CD4-positive, alpha-beta T cell treated with Interleukin-4 for 1 hour (primary cell): ENCODE results near the gene SLC27A1.

Experiments
- DNase-seq, 2 donors: peaks; one replicate each; pipeline ENCODE4 v3.0.0-alpha.2; 2020 to 2022

The SLC27A1 gene

DNA sequence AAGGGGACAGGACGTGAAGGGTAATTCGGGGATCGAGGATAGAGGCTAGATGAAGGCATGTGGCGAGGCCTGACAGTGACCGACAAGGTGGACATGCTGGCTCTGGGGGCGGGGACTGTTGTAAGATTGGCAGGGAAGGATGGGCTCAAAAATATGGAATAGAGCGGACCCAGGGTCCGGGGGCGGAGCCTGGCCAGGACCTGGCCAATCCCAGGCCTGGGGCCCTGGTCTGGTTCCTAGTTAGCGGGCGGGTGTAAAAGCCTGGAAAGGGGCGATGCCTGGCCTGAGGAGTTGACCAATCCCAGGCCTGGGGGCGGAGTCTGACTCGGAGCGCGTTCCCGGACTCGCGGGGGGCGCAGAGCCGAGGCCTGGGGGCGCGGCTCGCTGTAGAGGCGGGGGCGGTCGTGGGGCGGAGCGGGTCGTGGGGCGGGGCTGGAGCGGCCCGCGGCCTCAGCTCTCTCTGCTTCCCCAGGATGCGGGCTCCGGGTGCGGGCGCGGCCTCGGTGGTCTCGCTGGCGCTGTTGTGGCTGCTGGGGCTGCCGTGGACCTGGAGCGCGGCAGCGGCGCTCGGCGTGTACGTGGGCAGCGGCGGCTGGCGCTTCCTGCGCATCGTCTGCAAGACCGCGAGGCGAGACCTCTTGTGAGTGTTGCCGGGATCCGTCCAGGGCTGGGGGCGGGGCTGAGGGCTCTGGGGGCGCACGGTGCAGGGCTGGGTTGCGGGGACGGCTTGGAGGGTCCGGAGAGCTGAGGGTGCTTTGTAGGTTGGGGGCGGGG, at the start of gene SLC27A1:
Gene SLC27A1, plus strand, starts transcription at position 457 of the 774 bp plus-strand sequence. Its CDS starts 17 bp downstream, at position 474.
- DNase-seq, result peak; percentile 94 to 95

DNA sequence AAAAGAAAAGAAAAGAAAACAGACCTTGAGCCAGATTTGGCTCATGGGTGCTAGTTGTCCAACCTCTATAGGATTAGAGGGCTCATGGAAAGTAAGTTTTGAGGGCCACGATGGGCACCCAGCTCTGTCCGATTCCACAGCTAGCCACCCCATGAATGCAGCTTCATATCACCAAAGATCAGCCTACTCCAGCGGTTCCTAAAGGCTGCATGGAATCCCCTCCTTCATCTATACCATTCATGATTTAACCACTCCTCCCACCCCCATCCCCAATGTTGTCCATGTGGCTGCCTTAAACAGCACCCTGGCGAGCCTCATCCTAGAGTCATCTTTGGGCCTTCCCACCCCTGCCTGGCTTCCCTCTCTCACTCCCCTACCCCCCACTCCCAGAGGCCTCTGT, 48.4 kb upstream of the SLC27A1 start:
- no peak for DNase-seq

DNA sequence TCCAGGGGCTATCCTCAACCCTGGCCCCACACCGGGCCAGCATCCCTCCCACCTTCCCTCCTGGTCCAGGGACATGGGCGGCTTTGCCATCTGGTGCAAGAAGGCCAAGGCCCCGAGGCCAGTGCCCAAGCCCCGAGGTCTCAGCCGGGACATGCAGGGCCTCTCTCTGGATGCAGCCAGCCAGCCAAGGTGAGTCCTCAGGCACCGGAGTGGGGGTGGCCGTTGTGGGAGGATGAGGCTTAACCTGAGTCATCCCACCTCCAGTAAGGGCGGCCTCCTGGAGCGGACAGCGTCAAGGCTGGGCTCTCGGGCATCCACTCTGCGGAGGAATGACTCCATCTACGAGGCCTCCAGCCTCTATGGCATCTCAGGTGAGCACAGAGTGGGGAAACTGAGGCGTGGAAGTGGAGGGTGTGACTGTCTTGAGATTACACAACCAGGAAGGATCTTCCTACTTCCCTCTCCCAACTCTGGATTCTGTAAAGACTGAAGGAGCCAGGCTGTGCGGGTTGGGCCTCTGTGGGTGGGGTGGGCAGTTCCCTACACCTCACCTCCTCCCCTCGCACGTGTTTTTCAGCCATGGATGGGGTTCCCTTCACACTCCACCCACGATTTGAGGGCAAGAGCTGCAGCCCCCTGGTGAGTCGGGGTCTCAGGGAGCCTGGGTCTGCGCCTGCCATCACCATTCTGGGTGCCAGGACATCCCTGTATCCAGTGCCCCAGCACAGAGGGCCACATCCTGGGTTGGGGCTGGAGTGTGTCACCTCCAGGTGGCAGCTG, 46.7 kb upstream of the SLC27A1 start:
- DNase-seq, result no peak

DNA sequence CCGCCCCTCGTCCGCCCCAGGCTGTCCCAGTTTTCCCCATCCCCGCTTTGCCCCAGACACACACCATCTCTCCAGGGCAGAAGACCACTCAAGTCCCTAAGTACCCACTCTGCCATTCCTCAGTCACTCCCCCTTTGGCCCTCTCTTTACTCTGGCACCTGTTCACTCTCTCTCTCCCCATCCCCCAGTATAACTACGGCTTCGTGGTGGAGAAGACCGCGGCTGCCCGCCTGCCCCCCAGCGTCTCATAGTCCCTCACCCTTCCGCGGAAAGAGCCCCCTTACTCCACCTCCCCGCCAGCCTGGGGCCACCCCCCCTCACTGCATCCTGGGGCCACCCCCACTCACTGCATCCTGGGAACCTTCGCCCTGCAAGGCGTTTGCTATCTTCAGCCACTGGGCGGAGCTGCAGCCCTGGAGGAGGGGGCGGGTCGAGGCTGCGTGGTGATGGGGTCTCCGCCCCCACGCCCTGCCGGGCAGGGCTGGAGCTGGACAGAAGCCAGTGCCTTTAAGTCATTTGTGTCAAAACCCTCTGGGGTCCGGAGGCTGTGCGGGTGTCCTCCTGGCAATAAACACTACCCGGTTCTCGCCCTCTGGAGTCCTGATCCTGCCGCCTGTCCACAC, 45.5 kb upstream of the SLC27A1 start:
- DNase-seq, result peak; percentile 16 to 23

DNA sequence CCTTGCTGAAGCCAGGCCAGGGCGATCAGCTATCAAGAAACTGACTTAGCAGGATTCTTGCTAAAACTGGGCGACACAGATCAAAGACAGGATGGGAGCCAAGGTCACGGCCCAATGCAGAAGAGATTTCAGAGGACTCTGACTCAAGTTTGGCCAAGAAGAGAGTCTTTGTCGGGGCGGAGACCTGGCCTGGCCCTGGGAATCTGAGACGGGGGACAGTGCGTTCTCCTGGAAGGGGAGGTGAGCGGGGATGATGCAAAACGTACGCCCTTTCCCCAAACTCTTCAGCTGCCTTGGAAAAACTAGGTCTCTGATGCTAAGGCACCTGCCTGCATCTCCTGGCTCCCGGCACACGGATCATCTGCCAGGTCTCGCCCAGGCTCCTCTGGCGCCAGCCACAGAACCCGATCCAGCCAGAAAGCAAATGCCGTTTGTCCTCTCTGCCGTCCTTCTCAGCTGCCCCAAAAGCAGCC, 40.6 kb upstream of the SLC27A1 start:
- DNase-seq, result no peak

DNA sequence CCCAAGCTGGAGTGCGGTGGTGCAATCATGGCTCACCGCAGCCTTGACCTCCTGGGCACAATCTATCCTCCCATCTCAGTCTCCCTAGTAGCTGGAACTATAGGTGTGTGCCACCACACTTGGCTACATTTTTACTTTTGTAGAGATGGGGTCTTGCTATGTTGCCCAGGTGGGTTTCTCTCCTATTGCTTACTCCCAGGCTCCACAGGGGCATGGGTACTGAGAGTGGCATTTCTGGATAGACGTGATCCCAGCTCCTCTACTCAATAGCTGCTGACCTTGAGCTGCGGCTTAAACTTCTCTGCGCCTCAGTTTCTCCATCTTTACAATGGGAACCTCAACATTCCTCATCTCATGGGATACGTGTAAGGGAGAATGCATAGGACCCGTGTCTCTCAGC, 38.9 kb upstream of the SLC27A1 start:
- no peak for DNase-seq

DNA sequence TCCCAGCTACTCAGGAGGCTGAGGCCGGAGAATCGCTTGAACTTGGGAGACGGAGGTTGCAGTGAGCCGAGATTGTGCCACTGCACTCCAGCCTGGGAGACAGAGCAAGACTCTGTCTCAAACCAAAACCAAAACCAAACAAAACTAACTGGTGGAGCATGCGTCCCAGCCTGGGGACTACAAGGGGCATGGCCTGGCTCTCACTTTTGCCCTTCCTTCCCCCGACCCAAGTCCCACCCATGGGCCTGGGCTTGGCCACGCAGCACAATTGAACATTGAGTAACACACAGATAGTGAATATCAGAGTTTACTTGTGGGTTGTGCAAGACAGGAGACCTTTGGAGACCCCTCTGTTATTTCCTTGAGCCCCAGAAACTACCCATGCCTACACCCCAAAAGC, 35.1 kb upstream of the SLC27A1 start:
- no peak for DNase-seq

DNA sequence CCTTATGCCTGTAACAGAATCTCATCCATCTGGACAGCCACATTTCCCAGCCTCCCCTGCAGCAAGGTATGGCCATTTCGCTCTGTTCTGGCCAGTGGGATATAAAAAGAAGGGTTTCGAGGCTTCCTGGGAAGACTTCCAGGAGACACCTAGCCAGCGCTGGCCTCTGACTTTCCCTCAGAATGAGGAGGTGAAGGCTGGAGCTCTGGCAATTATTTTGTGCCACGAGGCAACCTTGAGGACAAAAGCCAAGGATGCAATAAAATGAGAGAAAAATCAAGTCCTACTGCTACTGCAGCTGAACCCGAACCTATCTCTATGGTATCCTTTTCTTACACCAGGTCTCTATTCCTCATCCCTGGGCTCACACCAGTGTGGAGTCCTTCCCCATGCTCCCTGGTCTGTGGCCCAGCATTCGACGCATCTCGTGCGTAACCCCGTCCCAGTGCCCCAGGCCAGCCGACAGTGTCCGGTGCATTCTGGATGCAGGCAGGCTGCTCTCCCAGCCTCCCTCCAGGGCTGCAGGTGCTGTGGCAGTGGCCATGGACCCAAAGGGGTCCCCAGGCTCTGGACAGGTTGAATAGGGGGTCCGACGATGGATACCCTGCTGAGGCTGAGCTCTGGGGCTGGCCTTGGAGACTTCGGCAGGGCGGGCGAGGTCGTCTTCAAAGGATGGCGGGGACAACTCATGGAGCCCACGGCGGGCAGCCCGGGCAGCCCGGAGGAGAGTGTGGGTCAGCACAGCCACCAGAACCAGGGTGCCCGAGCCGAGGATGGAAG, 34.0 kb upstream of the SLC27A1 start:
- DNase-seq, result no peak

DNA sequence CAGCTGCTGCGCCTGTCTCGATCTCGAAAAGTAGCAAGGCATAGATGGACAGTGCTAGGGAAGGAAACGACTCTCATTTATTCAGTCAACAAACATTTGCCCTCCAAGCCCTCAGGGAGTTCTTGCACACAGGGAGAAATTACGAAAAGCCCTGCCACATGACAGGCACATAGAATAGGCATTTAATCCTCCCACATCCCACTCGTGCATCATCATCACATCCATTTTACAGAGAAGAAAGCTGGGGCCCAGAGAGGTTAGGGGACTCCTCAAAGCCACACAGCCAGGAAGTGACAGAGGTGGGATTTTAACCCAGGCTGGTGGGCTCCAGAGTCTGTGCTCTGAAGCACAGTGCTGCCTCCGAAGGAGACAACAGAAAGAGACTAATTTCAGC, 33.5 kb upstream of the SLC27A1 start:
- DNase-seq, result no peak

DNA sequence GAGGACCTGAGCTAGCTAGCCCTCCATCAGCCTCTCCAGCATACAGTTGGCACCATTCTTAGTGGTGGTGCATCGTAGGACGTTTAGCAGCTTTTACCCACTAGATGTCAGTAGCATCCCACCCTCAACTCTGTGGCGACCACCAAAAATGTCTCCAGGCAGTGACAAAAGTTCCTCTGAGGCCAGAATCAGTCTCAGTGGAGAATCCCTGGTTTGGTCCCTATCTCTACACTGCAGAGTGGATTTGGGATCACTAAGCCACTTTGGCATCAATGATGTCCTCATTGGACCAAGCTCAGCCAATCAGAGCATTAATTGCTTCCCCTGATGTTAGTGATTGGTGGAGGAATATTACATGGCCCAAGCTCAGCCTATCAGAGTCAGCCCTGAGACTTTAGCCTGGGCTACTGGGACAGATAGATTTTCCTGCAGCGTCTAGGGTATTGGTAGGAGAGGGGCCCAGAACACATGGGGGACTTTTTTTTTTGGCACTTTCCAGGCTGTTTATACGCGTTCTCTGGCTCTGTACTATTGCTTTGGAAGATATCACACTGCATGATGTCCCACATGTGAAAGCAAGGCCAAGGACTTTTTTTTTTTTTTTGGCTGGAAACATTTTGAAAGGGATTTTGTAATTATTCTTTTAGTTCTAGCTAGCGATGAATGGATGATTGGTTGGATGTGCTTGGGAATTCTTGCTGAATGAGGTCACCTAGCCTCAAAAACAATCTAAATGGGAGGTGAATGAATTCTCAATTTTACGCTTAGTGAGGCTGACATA, 28.9 kb upstream of the SLC27A1 start:
- DNase-seq, result peak in 1 of 2 donors; percentile 20

DNA sequence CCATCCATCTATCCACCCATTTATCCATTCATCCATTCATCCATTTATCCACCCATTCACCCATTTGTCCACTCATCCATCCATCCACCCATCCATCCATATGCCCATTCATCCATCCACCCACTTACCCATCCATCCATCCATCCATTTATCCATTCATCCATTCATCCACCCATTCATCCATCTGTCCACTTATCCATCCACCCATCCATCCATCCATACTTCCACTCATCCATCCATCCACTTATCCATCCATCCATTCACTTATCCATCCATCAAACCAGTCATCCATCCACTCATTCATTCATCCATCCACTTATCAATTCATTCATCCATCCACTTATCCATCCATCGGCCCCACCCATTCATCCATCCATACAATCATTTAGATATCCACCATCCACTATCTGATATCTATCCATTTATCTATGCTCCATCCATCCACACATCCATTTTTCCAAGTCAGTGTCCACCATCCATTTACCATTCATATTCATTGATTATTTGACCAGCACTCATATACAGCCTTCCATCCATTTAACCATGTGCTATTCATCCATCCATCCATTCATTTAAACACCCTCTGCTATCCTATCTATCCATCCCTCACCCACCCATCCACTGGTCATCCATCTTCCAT, 24.7 kb upstream of the SLC27A1 start:
- no peak for DNase-seq

DNA sequence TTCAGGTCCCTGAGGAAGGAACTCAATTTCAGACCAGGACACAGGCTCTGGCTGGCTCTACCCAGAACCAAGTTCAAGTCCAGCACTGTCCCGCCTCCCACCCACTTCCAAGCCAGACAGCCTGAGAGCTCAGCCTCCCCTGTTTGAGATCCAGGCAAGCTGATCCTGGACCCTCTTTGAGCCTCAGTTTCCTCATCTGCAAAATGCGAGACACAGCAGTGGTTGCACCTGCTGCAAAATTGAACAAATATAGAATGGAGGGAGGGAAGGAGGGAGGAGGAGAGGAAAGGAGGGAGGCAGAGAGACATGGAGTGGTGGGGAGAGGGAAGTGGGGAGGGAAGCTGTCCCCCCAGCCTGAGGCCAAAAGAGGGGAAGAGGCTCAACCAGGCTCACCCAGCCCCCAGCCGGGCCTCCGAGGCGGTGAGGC, 22.6 kb upstream of the SLC27A1 start:
- no peak for DNase-seq

DNA sequence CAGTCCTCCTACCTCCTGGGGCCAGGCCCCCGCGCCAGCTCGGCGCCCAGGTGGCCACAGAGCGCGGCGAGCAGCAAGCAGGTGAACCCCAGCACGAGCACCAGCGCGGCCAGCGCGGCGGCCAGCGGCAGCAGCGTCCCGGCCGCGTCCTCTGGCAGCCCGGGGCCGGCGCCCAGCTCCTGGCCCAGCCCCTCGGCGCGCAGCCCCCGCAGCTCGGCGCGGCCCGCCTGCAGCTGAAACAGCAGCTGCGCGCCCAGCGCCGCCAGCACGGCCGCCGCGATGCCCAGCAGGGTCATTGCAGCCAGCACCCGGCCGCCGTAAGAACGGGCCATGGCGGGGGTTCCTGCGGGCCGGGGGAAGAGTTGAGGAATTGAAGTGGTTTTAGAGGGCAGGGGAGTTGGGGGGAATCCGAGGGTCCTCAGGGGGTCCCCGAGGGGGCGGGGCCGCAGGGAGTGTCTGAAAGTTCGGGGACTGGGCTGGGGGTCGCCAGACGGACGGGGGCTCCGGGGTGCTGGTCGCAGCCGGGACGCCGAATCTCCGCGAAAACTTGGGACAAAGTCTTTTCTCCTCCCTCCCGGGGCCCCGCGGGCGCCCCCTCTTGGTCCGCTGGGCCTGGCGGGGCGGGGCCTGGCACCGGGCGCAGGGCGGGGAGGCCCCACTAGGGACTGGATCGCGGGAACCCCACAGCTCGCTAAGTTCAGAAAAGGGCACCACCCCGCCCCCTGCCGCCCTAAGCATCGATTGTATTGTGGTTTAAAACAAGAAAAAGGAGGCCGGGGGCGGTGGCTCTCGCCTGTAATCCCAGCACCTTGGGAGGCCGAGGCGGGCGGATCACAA, 22.0 kb upstream of the SLC27A1 start, which contains the start of gene TMEM221:
Gene TMEM221, minus strand, starts transcription at position 538 of the 837 bp plus-strand sequence. Its CDS starts 206 bp downstream, at position 332.
- peak; percentile 59 for DNase-seq

DNA sequence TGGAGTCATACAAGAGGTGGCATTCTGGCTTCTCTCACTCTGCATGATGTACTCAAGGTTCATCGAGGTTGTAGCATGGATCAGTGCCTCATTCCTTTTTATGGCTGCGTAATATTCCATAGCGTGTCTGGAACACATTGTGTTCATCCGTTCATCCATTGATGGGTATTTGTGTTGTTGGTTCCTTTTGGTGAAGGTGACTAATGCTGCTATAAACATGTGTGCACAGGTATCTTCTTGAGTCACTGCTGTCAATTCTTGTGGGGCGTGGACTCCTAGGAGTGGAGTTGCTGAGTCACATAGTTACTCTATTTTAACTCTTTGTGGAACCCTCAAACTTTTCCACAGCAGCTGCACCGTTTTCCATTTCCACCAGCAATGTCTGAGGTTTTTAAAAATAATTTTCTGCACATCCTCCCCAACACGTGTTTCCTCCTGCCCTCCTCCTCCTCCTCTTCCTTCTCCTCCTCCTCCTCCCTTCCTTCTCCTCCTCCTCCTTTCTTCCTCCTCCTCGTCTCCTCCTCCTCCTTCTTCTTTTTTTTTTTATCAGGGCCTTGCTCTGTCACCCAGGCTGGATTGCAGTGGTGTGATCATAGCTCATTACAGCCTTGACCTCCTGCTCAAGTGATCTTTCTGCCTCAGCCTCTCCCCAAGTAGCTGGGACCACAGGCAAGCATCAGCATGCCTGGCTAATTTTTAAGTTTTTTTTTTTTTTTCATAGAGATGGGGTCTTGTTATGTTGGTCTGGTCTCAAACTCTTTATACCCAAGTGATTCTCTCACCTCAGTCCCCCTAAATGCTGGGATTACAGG, 19.9 kb upstream of the SLC27A1 start:
- DNase-seq, result no peak

DNA sequence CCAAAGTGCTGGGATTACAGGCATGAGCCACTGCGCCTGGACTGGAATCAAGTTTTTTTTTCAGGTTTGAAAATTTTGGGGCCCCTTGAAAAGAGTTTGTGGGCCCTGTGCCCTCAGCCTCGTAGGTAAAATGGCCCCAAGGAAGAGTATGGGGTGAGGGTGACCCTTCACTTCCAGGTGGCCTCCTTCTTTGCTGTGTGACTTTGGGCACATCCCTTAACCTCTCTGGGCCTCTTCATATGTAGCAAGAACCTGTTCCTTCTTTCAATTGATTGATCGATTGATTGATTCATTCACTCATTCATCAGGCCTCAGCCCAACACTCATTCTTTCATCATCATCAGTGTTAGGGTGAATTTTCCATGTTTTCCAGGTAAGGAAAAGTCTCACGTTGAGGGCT, 18.5 kb upstream of the SLC27A1 start:
- DNase-seq, result no peak

DNA sequence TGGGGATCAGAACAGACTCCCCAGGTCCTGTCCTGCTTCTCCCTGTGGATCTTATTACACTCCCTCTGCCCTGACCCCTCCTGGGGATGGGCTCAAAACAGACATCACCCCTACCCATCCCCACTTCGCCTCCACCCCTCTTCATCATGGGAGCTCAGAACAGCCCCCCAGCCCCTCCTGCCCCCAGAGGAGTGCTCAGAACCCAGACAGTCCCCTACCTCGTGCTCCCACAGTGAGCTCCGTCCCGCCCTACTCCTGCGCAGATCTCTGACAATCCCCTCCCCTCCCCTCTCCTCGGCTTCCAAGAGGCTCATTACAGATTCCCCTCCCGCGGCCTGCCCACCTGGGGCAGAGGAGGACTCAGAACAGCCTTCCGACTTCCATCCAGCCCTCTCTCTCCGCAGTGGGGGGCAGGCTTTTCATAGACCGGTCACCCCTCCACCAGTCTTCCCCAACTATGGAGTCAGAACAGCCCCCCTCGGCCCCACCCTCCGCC, 15.7 kb upstream of the SLC27A1 start:
- no peak for DNase-seq

DNA sequence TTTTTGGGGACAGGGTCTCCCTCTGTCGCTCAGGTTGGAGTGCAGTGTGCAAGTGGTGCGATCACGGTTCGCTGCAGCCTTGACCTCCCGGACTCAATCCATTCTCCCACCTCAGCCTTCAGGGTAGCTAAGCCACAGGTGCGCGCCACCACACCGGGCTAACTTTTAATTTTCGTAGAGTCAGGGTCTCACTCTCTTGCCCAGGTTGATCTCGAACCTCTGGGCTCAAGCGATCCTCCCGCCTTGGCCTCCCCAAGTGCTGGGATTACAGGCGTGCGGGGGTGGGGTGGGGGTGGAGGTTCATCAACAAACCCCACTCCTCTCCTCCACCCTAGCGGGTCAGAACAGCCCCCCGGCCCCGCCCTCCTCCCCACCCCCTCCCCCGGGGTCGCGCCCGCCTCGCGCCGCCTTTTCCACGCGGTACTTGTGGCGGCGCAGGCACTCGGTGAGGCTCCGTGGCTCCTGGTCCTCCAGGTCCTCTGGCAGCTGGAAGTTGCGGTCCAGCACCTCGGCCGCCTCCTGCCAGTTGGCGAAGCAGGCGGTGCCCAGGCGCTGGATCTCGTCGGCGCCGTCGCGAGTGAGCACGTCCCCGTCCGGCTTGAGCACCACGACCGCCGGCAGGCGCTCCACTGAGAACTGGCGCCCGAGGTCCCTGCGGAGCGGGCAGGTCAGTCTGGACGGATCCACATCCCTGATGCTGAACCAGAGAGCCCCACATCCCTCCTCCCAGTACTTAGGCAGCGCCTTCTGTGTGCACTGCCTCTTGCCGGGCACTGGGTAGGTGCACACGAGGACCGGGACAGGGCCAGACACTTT, 14.8 kb upstream of the SLC27A1 start:
- no peak for DNase-seq

DNA sequence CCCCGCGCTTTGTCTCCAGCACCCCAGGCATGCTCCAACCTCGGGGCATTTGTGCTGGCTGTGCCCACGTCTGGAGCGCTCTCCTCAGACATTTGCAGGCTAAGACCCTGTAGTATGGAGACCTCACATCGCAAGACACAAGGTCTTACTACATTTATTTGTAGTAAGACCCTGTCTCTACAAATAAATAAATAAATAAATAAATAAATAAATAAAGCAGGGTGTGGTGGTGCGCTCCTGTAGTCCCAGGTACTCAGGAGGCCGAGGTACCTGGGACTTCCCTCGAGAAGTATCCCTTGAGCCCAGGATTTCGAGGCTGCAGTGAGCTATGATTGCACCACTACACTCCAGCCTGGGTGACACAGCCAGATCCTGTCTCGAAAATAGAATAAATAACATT, 14.2 kb upstream of the SLC27A1 start:
- no peak for DNase-seq
